Measurements from ENCODE around the gene TSPAN14.
A peak's percentile ranks its signal among the peaks of the same experiment; 100 is the strongest.
"Not testable (repeated sequence)": the region's sequence is repeated elsewhere in the genome, so short reads cannot be mapped to it uniquely, and the experiment has no call there.

TSPAN14 gene

GRCh38 chr10:80520661-80521470 is 66.8 kb downstream of the TSPAN14 start:
- DNase-seq (ENCODE audit: insufficient read length, low spot score) = no peak
- FAIRE-seq = no peak

- FAIRE-seq (no peak), DNase-seq (ENCODE audit: insufficient read length, low spot score) (no peak)
Measured at GRCh38 chr10:80522756-80523363, 68.8 kb downstream of the TSPAN14 start.

DNA sequence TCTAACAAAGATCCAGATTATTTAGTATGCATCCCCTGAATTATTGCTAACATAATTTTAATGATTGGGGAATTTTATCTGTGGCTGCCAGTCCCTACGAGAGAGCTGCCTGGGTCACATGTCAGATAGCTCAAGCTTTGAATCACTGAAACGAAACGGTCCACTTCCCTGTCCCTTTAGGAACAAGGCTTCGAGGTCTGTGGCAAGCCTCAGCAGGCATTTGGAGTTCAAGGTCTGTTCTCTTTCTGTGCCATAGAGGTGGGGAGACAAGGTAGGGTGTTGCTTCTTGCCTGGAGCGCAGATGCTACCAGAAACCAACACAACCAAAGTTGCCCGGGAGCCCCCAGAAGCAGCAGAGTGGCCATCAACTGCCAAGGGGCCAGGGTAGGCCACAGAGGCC is 69.7 kb downstream of the TSPAN14 start:
- FAIRE-seq = no peak
- DNase-seq (ENCODE audit: insufficient read length, low spot score) = no peak

DNA sequence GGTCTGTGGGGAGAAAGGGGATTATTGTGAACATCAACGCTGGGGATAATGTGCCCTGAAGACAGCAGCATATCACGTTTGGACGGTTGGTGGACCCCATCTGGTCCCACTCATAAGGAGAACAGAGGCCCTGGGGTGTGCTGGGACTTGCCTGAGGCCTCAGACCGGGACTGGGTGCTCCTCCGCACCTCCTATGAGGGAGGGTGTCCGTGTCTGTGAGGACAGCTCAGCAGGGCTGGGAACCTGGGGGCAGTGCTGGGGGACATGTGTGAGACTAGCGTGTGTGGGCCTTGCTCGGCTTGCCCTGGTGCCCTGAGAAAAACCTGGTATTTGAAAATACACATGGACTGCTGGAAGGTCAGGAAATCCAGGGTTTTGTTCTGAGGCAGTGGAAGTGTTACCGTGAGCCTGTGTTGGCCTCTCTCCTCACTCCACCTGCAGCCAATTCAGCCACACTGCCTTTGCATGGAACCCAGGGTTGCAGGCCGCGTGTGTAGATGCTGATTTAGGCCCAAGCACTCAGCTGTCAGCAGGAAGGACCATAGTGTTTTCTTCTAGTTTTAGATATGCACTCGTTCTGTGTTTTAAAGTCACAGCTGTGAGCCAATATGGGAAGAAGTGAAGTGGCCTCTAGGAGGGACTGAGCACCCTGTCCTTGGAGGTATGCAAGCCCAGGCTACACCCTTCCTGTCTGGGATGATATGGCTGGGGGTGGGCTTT is 70.2 kb downstream of the TSPAN14 start:
- no peak for DNase-seq (ENCODE audit: insufficient read length, low spot score)
- no peak for FAIRE-seq

DNA sequence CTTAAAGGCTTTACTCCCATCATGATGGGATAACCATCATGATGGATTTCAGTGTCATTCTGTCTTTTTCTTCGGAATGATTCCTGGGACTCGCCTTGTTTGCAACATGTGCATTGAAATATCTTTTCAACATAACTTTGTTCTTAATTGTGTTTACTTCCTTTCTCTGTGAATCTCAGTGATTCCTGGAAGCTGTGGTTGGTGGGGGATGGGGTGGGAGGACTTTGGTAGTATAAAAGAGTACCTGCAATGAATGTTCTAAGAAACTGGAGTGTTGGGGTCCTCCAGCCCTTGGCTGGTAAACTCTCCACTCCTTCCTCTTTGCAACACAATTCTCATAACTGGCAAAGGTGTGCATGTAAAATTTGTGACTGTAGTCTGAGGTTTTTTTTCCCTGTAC is 72.1 kb downstream of the TSPAN14 start:
- DNase-seq (ENCODE audit: insufficient read length, low spot score) (no peak), FAIRE-seq (no peak)

- FAIRE-seq (no peak), DNase-seq (ENCODE audit: insufficient read length, low spot score) (no peak)
Measured at GRCh38 chr10:80526742-80527141, 72.6 kb downstream of the TSPAN14 start.

DNA sequence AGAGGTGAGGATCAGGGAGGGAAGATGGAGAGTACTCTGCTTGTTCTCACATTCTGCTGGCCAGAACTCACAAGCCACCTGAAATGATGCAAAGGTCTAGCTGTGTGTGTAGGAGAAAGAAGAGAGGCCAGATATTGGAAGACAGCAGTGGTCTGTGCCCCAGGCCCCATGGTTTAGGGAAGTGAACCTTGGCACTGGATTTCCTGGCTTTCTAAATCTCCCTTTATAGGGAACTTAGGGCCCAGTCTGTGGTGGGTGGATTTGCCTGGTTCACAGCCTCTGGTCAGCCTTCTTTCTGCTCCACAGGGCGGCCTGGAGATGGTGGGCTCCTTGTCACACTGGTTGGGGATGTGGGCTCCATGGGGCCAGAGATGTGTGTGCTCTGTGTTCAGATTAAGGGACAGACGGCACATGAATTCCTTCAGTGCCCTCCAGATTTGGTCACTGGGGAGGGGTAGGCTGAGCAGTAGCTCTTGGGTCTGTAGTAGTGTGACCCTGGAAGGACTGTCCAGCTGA is 74.1 kb downstream of the TSPAN14 start:
- FAIRE-seq = no peak
- DNase-seq (ENCODE audit: insufficient read length, low spot score) = no peak

DNA sequence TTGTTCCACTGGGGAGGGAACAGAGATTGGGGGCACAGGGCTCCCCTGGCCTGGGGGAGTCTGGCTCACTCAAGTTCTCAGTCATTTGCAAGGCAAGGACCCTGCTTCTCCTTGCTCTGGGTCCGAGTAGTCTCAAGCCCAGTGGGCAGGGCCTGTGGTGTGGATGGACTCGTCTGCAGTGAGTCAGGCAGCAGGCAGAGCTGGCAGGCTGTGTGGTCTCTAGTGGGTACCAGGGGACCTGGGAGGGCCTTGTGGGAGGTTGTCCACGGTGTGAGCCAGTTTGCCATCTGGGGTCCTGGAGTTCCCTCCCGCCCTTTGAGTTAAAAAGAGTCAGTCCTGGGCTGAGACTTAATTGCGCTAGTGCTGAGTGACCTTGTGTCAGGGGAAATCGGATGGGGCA is 74.8 kb downstream of the TSPAN14 start:
- no peak for FAIRE-seq
- DNase-seq (ENCODE audit: insufficient read length, low spot score) = no peak

DNA sequence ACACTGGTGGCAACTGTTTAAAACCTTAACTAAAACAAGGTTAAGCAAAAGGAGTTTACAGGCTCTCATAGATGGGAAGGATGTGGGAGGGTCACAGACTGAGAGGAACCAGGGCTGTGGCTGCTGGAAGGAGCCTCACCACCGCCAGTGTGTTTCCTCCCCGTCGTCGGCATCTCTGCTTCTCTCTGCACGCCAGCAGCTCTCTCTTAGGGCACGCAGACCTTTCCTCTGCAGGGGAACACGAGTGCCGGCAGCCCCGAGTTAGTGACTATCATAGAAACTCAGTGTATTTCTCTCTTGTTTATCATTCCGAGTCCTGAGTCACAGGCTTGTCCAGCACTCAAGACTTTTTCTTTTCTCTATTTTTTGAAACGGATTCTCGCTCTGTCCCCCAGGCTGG is 75.5 kb downstream of the TSPAN14 start:
- FAIRE-seq (no peak), DNase-seq (ENCODE audit: insufficient read length, low spot score) (no peak)

DNA sequence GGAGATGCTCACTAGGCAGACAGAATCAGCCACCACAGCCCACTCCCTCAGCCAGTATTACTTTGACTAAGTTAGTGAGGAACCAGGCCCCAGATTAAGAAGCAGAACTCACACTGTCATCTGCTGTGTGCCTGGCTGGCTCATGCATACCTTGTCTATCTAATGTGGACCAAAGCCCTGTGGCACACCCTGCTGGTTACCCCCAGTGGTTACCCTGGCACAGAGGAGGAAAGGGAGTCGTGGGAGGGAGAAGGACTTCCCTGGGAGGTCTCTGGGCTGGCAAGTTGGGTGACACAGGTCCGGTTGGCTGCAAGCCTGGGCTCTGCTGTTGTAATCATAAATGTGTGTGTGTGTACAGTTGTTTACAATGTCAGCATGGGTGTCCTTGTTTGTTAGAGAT is 76.1 kb downstream of the TSPAN14 start:
- FAIRE-seq (no peak), DNase-seq (ENCODE audit: insufficient read length, low spot score) (no peak)

GRCh38 chr10:80530816-80531215 is 76.7 kb downstream of the TSPAN14 start:
- no peak for DNase-seq (ENCODE audit: insufficient read length, low spot score)
- FAIRE-seq = no peak

- FAIRE-seq = no peak
- no peak for DNase-seq (ENCODE audit: insufficient read length, low spot score)
Measured at GRCh38 chr10:80532571-80532970, 78.5 kb downstream of the TSPAN14 start.

DNA sequence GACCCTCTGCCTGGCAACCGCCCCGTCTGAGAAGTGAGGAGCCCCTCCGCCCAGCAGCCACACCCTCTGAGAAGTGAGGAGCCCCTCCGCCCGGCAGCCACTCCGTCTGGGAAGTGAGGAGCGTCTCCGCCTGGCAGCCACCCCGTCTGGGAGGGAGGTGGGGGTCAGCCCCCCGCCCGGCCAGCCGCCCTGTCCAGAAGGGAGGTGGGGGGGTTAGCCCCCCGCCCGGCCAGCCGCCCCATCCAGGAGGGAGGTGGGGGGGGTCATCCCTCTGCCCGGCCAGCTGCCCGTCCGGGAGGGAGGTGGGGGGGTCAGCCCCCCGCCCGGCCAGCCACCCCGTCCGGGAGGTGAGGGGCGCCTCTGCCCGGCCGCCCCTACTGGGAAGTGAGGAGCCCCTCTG is 79.9 kb downstream of the TSPAN14 start:
- not testable (repeated sequence) for FAIRE-seq; DNase-seq (ENCODE audit: insufficient read length, low spot score)

DNA sequence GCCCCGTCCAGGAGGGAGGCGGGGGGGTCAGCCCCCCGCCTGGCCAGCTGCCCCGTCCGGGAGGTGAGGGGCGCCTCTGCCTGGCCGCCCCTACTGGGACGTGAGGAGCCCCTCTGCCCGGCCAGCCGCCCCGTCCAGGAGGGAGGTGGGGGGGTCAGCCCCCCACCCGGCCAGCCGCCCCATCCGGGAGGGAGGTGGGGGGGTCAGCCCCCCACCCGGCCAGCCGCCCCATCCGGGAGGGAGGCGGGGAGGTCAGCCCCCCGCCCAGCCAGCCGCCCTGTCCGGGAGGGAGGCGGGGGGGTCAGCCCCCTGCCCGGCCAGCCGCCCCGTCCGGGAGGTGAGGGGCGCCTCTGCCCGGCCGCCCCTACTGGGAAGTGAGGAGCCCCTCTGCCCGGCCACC is 80.5 kb downstream of the TSPAN14 start:
- FAIRE-seq; DNase-seq (ENCODE audit: insufficient read length, low spot score): not testable (repeated sequence)

DNA sequence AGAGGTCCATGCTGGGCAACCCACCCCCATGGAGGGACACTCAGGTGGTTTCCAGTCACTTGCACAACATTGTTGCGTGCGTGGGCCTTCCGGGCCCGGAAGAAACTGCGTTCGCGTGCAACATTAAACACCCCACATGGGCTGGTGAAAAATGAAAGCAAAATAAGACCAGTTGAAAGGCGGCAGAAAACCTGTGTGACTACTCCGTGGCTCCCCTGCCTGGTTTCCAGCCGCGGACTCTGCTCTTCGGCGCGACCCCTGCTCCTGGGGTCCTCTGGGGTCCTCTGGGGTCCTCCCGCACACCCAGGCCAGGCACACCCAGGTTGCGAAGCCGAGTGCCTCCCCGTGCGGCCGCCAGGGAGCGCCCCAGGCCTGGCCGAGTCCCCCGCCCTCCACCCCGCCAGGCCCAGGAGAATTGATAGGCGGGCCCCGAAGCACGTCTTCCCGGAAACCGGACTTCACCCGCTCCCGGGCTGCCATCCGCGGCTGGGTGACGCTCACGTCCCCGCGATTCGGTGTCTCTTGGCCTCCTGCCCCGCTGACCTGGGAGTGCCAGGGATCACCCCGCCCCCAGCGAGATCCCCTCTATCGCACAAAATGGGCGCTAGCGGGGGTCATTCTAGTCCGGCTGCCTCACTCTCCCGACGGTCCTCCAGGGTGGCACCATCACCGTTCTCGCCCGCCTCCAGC is 81.7 kb downstream of the TSPAN14 start:
- FAIRE-seq (peak; percentile 59), DNase-seq (ENCODE audit: insufficient read length, low spot score) (peak; percentile 94)

- no peak for FAIRE-seq
- no peak for DNase-seq (ENCODE audit: insufficient read length, low spot score)
Measured at GRCh38 chr10:80536361-80536835, 82.3 kb downstream of the TSPAN14 start.

DNA sequence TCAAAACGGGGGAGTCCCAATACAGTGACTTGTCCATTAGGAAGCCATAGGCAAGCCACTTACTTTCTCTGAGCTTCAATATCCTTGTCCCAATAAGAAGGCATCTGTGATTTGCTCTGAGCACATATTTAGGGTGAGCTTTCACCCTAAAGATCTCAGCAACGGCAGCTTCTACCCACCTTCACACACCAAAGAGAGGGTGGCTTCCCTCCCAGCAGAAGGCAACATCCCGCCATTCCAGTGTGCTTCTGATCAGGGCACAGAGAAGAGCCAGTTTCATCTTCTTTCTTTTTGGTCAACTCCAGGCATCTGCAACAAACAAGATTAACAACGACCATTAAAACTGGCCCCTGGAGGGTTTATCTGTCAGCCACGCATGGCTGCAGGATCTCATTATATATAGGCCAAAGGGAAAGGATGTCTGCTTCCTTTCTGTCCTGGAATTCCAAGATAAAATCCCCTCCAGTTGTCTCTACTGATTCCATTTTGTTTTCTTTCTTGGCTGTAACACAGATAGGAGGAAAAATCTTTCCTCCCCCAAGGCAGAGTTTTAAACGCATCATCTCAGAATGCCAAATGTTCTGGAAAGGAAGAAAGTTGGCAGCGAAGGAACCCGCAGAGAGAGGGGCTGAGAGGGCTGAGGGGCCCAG is 83.1 kb downstream of the TSPAN14 start:
- FAIRE-seq (peak; percentile 18), DNase-seq (ENCODE audit: insufficient read length, low spot score) (no peak)

DNA sequence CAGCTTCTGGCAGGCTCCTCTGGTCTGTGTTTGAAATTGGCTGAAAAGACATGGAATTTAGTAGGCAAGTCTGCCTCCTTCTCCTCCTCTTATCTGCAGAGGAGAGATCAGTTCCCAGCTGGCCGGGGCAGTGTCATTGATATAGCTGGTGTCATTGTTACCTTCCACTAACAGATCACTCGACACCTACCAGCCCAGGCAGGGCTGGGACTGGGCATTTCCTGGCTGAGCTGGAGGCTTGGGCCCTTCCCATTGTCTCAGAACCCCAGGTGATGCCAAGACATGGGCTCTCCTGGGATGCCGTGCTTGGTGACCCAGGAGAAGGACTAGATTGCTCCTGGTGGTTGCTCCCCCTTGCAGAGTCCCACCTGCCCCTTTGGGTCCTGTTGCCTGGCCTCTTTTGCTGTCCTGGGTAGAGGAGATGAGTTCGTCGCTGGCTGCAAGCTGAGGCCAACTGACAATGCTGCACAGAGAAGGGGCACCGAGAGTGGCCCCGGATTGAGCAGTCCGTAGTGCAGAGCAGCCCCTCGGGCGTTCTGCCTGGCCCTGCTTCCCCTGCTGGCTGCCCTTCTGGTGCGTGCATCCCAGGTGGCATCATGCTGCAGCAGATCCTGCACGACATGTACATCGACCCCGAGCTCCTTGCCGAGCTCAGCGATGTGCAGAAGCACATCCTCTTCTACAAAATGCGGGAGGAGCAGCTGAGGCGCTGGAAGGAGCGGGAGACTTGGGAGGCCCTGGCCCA is 83.8 kb downstream of the TSPAN14 start, which contains the start of gene SH2D4B:
Gene SH2D4B (plus strand): TSS at position 167 of the 745 bp plus-strand sequence. CDS start 430 bp downstream, at position 597.
- FAIRE-seq (no peak), DNase-seq (ENCODE audit: insufficient read length, low spot score) (no peak)

- no peak for FAIRE-seq
Measured at GRCh38 chr10:80538481-80539185, 84.5 kb downstream of the TSPAN14 start.

More at GRCh38 chr10:80538481-80539185, 84.5 kb downstream of the TSPAN14 start:
- DNase-seq (ENCODE audit: insufficient read length, low spot score) = no peak

Measured in GM19239 (cell line).